Endothelial cell of umbilical vein (primary cell): ENCODE data around the gene MARVELD3. TPM values are rescaled to one million over a fixed set of nuclear protein-coding genes. Genes with fewer than 3 reads are reported as not detected.

Source experiments
- BruUV-seq: library from RNA; stranded (reverse); fragments of 400-500 nt; replicated peaks from 2 replicates; lab custom pipeline; 2021; lab: Mats Ljungman, UMichigan
- CTCF ChIA-PET: fragments of 300-600, 350-600 bp; sonication (Branson Sonifier 250); formaldehyde crosslinking; loops from one replicate; lab custom pipeline; 2021; ENCODE audit warnings: antibody characterized with exemption, inconsistent platforms; lab: Charles Lee
- POLR2A ChIA-PET: fragments of 300-600, 350-600 bp; sonication (Branson Sonifier 250); formaldehyde crosslinking; loops from one replicate; lab custom pipeline; 2021; ENCODE audit warnings: antibody characterized with exemption, inconsistent platforms; lab: Charles Lee
- DNase-seq: peaks from one replicate; pipeline ENCODE4 v3.0.0-alpha.2; 2011; ENCODE audit warnings: low read depth, low spot score
- FAIRE-seq: peaks from 2 replicates; lab custom pipeline; 2011; peaks lifted over from hg19 to GRCh38; lab: Jason Lieb, UNC
- H2AFZ ChIP-seq: 2 replicates; pipeline ENCODE4 v1.6.0; 2012; ENCODE audit warnings: low read depth, low read length, control low read depth, inconsistent platforms
- H3K27ac ChIP-seq: 2 replicates; pipeline ENCODE4 v1.5.1; 2011; ENCODE audit warnings: low read depth, mild to moderate bottlenecking, control low read depth, low read length, moderate library complexity; ENCODE audit not compliant: insufficient read depth
- H3K27me3 ChIP-seq, 2 experiments: 2 replicates each; pipeline versions ENCODE4 v1.6.0 to v1.6.1; 2011; ENCODE audit warnings: low read length in 2 of 2, mixed read lengths in 1 of 2; ENCODE audit not compliant: control insufficient read depth in 2 of 2, insufficient read depth in 2 of 2
- H3K36me3 ChIP-seq, 2 experiments: 2 replicates in 1 of 2; 3 replicates in 1 of 2; pipeline ENCODE4 v1.5.1; 2011; ENCODE audit warnings: low read length in 2 of 2, mild to moderate bottlenecking in 1 of 2, moderate library complexity in 1 of 2; ENCODE audit not compliant: control insufficient read depth in 2 of 2, insufficient read depth in 2 of 2; ENCODE audit errors: extremely low read depth in 1 of 2
- H3K4me1 ChIP-seq: 3 replicates; pipeline ENCODE4 v1.5.1; 2011; ENCODE audit warnings: mild to moderate bottlenecking, low read length; ENCODE audit not compliant: control insufficient read depth, insufficient read depth; ENCODE audit errors: extremely low read depth
- H3K4me2 ChIP-seq: 2 replicates; pipeline ENCODE4 v1.6.1; 2011; ENCODE audit warnings: low read length, control low read depth, mixed read lengths; ENCODE audit not compliant: insufficient read depth
- H3K4me3 ChIP-seq, 3 experiments: fragments of 200-600 bp in 1 of 3; sonication (generic), shearing (Covaris generic) in 1 of 3; replicated peaks in 1 of 3; 2 replicates each; pipeline ENCODE4 v1.5.1; 2011 to 2016; ENCODE audit warnings: control low read depth in 3 of 3, low read length in 3 of 3, mild to moderate bottlenecking in 2 of 3, inconsistent platforms in 1 of 3, low read depth in 1 of 3, moderate library complexity in 1 of 3; ENCODE audit not compliant: insufficient read depth in 1 of 3
- H3K79me2 ChIP-seq: 2 replicates; pipeline ENCODE4 v1.6.0; 2012; ENCODE audit warnings: low read length, inconsistent platforms; ENCODE audit not compliant: control insufficient read depth, insufficient read depth
- H3K9ac ChIP-seq: replicated peaks from 2 replicates; pipeline ENCODE3; 2011; ENCODE audit warnings: low read length, control low read depth; ENCODE audit not compliant: insufficient read depth; ENCODE audit errors: extremely low read depth
- H3K9me1 ChIP-seq: replicated peaks from 3 replicates; pipeline ENCODE4 v1.6.0; 2011; ENCODE audit warnings: mild to moderate bottlenecking, low read length; ENCODE audit not compliant: control insufficient read depth, insufficient read depth; ENCODE audit errors: extremely low read depth
- H3K9me3 ChIP-seq: replicated peaks from 2 replicates; pipeline ENCODE4 v1.5.1; 2012; ENCODE audit warnings: low read length, inconsistent platforms; ENCODE audit not compliant: control insufficient read depth, insufficient read depth
- H4K20me1 ChIP-seq: replicated peaks from 2 replicates; pipeline ENCODE3; 2011; ENCODE audit warnings: mild to moderate bottlenecking, low read length; ENCODE audit not compliant: control insufficient read depth, insufficient read depth; ENCODE audit errors: extremely low read depth
- EZH2 ChIP-seq: IDR thresholded peaks from 2 replicates; pipeline ENCODE4 v1.6.1; 2012; ENCODE audit warnings: borderline replicate concordance, low read depth, mild to moderate bottlenecking, moderate library complexity, low read length, inconsistent platforms; ENCODE audit not compliant: severe bottlenecking
- FOS ChIP-seq: IDR thresholded peaks from 2 replicates; pipeline ENCODE4 v1.6.1; 2011; ENCODE audit warnings: mild to moderate bottlenecking, low read length, moderate library complexity, borderline replicate concordance; ENCODE audit not compliant: insufficient read depth
- GATA2 ChIP-seq: IDR thresholded peaks from 2 replicates; pipeline ENCODE4 v1.7.0; 2011; ENCODE audit warnings: low read depth, mild to moderate bottlenecking, moderate library complexity, mixed read lengths, low read length; ENCODE audit not compliant: insufficient read length, insufficient read depth
- JUN ChIP-seq: IDR thresholded peaks from 2 replicates; pipeline ENCODE4 v1.6.1; 2011; ENCODE audit warnings: borderline replicate concordance, low read depth; ENCODE audit not compliant: insufficient read length, insufficient read depth
- MYC ChIP-seq: IDR thresholded peaks from one replicate; pipeline ENCODE4 v1.6.1; 2011; ENCODE audit warnings: mild to moderate bottlenecking, low read depth, low read length
- POLR2A ChIP-seq: IDR thresholded peaks from 2 replicates; pipeline ENCODE4 v1.6.1; 2012; ENCODE audit warnings: low read depth, mild to moderate bottlenecking, control low read depth, low read length
- POLR2AphosphoS5 ChIP-seq: IDR thresholded peaks from 2 replicates; pipeline ENCODE4 v1.6.1; 2012; ENCODE audit warnings: low read depth, mild to moderate bottlenecking, control low read depth, low read length, moderate library complexity; ENCODE audit not compliant: insufficient read depth
- dilution Hi-C: fragments of 300-500 bp; cut with MboI; formaldehyde crosslinking; loops from one replicate; pipeline ENCODE4 v1.15.0; 2019; ENCODE audit warnings: low sequenced_read_pairs; ENCODE audit not compliant: extremely low pct_ligation_motif_present
- intact Hi-C: fragments of 100-400 bp; cut with micrococcal nuclease; formaldehyde crosslinking; loops from one replicate; pipeline ENCODE4 v1.10.0; 2022
- polyA plus RNA-seq, 4 experiments: library from polyadenylated mRNA; depleted of rRNA in 3 of 4; stranded (reverse) in 3 of 4; unstranded in 1 of 4; fragments of >200 nt; gene quantifications; 2 replicates each; pipeline versions ENCODE4 v1.2.1 to v1.2.3, GENCODE V29; 2011 to 2012; ENCODE audit warnings: missing spikeins in 1 of 4
- total RNA-seq: library from RNA; stranded (reverse); gene quantifications from 2 replicates; pipeline ENCODE4 v1.2.3, GENCODE V29; 2021
- TF ChIP-seq, protein P1 (sequence below), 2 donors: IDR thresholded peaks; 1 replicate in 1 of 2; 2 replicates in 1 of 2; pipeline ENCODE4 v1.5.1; 2011; ENCODE audit warnings: low read length in 2 of 2, mild to moderate bottlenecking in 2 of 2, moderate library complexity in 2 of 2, control low read depth in 1 of 2, inconsistent platforms in 1 of 2, low read depth in 1 of 2; ENCODE audit not compliant: insufficient read depth in 1 of 2; ENCODE audit errors: extremely low read depth in 1 of 2
- TF ChIP-seq, protein P2 (sequence below): IDR thresholded peaks from 2 replicates; pipeline ENCODE4 v1.6.1; 2011; ENCODE audit not compliant: insufficient read depth, insufficient read length

Gene MARVELD3
- total and polyA plus RNA-seq, 2 donors (not counting 3 experiments of a cell fraction or from before 2014, with no cell fraction given): not detected

DNA sequence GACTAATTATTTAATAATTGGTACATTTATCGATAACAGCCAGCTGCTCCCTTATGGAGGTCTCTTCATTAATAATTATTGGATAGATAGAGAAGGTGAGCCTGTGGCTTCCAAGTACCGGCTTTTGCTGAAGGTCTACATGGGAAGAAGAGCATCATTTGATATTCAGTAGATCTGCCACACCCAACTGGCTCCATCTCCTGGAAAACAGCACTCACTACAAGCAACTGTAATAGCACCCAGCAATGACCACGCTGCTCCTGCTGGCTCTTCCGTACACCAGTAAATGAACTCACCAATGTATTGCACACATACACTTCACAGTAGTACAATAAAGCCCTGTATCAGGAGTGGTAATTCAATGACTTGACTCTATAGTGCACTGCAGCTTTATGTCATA, 19.5 kb downstream of the MARVELD3 start:
- Histone ChIP-seq H3K36me3 (peaks cover 3 to 7% of the 10 kb centered on the region in 2 experiments), H2AFZ (no peak overlapping the region), H3K9ac (no peak overlapping the region), H3K4me2 (no peak overlapping the region), H3K79me2 (no peaks in the 10 kb centered on the region), H3K4me3 (no peak overlapping the region), H3K9me1 (no peaks in the 10 kb centered on the region), H3K27me3 (no peaks in the 10 kb centered on the region), H3K4me1 (no peaks in the 10 kb centered on the region), H3K27ac (no peak overlapping the region), H4K20me1 (no peaks in the 10 kb centered on the region), H3K9me3 (no peaks in the 10 kb centered on the region)
- FAIRE-seq (peak; percentile 33), DNase-seq (no peak)
- POLR2A ChIA-PET: no interaction called here
- intact Hi-C loops (no loop called here), dilution Hi-C loops (no loop called here)
- TF ChIP-seq, protein P1, sequence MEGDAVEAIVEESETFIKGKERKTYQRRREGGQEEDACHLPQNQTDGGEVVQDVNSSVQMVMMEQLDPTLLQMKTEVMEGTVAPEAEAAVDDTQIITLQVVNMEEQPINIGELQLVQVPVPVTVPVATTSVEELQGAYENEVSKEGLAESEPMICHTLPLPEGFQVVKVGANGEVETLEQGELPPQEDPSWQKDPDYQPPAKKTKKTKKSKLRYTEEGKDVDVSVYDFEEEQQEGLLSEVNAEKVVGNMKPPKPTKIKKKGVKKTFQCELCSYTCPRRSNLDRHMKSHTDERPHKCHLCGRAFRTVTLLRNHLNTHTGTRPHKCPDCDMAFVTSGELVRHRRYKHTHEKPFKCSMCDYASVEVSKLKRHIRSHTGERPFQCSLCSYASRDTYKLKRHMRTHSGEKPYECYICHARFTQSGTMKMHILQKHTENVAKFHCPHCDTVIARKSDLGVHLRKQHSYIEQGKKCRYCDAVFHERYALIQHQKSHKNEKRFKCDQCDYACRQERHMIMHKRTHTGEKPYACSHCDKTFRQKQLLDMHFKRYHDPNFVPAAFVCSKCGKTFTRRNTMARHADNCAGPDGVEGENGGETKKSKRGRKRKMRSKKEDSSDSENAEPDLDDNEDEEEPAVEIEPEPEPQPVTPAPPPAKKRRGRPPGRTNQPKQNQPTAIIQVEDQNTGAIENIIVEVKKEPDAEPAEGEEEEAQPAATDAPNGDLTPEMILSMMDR (IDR thresholded peaks at IDR 0.05; ENCODE audit: extremely low read depth in 1 of 2, insufficient read depth in 1 of 2, low read depth in 1 of 2, low read length in 2 of 2): peak; percentile 6 to 33
- no peak for TF ChIP-seq POLR2AphosphoS5
- CTCF ChIA-PET: interaction anchor here (1.5 kb wide), 1 partner anchor 316 kb away, joined by 6 read pairs; no protein-coding TSS in a partner anchor
- no TSS peak for BruUV-seq

DNA sequence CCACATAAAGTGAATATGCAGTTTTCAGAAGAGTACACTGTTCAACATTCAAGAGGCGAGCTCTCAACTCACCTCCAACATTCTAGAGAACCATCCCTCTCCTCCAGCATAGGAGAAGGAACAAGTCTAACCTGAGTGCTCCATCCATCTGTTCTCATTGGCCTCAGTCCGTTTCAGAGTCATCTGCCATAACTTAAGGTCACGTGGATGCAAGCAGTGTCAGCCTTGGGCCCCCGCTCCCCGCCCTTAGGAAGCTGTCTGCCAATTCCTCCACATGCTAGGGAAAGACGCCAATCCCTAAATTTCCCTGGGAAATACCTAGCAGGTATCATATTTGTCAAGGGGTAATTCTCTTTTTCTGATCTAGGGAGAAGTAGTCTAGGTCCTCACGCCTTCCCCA, 21.4 kb downstream of the MARVELD3 start:
- Histone ChIP-seq H3K9me3 (no peaks in the 10 kb centered on the region), H4K20me1 (no peaks in the 10 kb centered on the region), H3K27ac (no peak overlapping the region), H3K4me3 (no peak overlapping the region), H3K4me2 (no peak overlapping the region), H3K79me2 (no peaks in the 10 kb centered on the region), H3K9me1 (no peaks in the 10 kb centered on the region), H3K27me3 (no peaks in the 10 kb centered on the region), H3K9ac (no peak overlapping the region), H3K4me1 (no peaks in the 10 kb centered on the region), H3K36me3 (peaks cover 3 to 7% of the 10 kb centered on the region in 2 experiments), H2AFZ (no peak overlapping the region)
- BruUV-seq: TSS peak; percentile 15
- dilution Hi-C loops (no loop called here), intact Hi-C loops (no loop called here)
- no peak for DNase-seq
- no peak for FAIRE-seq
- ChIA-PET CTCF (no interaction called here), POLR2A (no interaction called here)
- no peak for TF ChIP-seq JUN
- TF ChIP-seq GATA2: no peak
- no peak for TF ChIP-seq POLR2AphosphoS5
- TF ChIP-seq, protein P2, sequence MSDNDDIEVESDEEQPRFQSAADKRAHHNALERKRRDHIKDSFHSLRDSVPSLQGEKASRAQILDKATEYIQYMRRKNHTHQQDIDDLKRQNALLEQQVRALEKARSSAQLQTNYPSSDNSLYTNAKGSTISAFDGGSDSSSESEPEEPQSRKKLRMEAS: no peak
- TF ChIP-seq, protein P1 (IDR thresholded peaks at IDR 0.05; ENCODE audit: extremely low read depth in 1 of 2, insufficient read depth in 1 of 2, low read depth in 1 of 2, low read length in 2 of 2): no peak
- no peak for TF ChIP-seq FOS
- no peak for TF ChIP-seq EZH2
- TF ChIP-seq POLR2A: no peak
- no peak for TF ChIP-seq MYC
